ENCODE data around the gene SHTN1. TPM values are rescaled to one million over a fixed set of nuclear protein-coding genes. Genes with fewer than 3 reads are reported as not detected.

Gene SHTN1
- total RNA-seq, 2 donors from 2014 or later: 33.6 to 34.1 TPM

DNA sequence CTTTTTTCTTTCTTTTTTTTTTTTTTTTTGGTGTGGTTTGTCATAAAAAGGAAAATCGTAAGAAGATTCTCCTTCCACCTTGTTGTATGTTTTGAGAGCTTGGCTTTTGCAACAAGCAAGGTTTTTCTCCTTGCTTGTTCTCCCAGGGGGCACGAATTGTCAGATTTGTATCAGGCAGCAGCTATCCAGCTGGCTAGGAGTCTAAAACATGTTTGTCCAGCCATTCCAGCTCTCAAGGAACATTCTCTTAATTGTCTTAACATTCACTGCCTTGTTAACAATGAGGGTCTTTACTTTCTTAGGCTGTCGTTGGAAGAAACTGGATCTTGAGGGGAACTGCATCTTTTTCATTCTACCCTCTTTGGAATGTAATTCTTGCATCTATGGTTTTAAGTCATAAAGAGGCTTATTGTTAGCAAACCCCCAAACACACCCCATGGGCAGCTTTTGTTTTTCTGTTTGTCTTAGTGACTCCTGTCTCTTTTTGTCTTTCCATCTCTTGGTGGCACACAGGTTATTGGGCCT, 14.6 kb downstream of the SHTN1 start:
- intact Hi-C loops (cut with DNase I, micrococcal nuclease): no loop called here
- no peak for ATAC-seq
- no peak for DNase-seq

DNA sequence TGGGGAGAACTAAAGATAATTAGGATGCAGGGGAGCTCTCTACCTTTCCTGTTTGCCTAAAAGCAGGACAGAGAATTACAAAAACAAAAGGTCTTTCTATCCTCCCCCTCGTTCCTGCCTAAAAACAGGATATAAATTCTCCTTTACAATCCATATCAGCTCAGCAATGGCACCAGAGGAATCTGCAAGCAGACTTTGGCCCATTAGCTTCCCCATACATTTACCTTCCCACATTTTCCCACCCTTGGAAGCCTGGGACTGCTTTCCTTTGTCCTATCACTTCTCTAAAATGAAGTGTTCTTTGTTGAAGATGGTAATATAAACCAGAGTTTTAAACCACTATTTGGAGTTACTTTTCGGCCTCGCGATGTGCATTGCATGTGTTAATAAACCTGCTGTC, 15.5 kb downstream of the SHTN1 start:
- no peak for DNase-seq
- intact Hi-C loops (cut with DNase I, micrococcal nuclease): no loop called here

DNA sequence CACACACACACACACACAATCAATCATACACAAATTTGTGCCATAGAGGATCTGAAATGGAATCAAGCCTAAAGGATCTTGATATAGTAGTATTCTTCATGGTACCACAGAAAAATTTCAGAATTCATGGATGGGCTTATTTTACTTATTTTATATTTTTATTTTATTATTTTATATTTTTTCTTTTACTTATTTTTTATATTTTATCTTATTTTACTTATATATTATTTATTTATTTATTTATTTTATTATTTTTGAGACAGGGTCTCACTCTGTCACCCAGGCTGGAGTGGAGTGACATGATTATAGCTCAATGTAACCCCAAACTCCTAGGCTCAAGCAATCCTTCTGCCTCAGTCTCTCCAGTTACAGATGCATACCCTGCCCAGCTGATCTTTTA, 16.7 kb downstream of the SHTN1 start:
- intact Hi-C loops (cut with DNase I, micrococcal nuclease): no loop called here
- no peak for DNase-seq
- ATAC-seq: no peak

More for the DNA sequence above, 15.5 kb downstream of the SHTN1 start:
- ATAC-seq: peak; percentile 62

DNA sequence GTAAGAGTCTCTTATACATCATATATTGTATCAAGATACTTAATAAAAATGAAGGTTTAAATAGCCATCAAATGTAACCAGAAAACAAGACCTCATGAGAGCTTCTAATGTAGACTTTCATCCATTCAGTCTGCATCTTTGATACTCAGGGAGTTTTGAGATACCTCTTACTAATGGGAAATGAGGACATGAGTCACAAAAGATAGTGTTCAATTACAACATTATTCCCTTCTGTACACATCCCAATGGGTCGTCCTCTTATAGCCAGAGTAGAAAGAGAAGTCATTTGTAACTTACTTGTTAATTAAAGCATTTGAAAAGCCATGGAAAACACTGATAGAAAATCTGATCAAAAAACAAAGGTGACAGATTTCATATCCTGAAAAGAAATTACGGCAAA, 19.4 kb downstream of the SHTN1 start:
- DNase-seq (no peak), ATAC-seq (no peak)
- intact Hi-C loops (cut with DNase I, micrococcal nuclease): no loop called here

DNA sequence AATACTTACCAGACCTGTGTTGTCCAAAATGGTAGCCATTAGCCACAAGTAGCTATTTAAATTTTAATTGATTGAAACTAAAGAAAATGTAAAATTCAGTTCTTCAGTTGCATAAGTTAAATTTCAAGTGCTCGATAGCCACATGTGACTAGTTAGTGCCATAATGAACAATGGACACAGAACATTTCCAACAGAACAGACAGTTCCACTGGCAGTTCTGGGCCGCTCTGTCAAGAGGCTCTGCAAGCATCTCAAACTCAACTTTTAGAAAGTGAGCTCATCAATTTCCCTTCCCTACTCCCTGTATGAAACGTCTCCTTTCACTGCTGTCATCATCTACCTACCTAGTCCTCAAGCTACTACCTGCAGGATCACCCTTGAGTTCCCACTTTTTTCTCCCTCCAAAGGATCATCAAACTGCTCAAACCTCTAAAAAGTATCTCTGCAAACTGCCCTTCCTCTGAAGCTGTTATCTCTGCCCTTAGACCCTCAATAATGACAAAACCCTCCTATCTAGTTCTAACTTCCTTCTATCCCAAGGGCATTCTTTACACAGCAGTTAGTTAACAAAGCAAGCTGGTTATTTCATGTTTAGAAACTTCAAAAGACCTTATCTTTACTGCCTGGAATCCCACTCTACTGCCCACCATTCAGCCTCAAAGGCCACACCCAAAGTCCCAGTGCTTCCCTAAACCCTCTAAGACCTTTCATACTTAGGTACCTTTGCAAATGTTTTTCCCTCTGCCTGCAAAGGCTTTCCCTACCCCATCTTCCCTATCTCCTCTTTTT, 20.6 kb downstream of the SHTN1 start:
- ATAC-seq: peak; percentile 51
- DNase-seq: no peak
- intact Hi-C loops (cut with DNase I, micrococcal nuclease): no loop called here

DNA sequence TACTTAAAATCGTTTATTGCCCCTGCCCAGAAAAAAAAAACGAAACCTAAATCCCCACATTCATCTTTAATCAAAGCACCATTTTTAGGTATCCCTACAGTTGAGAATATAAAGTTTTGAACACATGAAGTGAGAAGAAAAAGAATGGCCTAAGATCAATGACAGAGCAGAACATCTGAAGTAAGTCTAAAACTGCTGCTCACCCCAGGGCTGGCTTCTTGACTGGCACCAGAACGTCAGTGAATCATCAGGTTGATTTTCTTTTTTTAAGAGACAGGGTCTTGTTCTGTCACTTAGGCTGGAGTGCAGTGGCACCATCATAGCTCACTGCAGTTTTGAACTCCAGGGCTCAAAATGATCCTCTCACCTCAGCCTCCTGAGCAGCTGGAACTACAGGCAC, 24.9 kb downstream of the SHTN1 start:
- DNase-seq (no peak), ATAC-seq (no peak)
- intact Hi-C loops (cut with DNase I, micrococcal nuclease): no loop called here

DNA sequence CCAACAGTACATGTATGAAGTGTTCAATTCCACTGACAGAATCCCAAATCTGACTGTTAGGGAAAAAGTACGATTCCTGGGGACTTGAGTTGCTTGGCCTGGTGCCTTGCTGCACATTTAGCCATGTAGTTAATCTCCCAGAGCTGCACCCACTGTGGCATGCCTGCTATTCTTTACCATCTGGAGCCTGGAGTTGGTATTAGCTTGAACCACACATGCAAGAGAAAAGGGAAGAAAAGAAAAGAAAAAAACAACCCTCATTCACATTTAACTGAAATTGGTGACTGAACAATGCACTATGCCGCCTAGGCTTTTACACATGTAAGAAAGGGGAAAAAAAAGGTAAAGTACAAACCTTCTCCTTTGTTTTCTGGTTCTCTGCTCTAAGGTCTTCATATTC, 26.1 kb downstream of the SHTN1 start:
- ATAC-seq (no peak), DNase-seq (no peak)
- intact Hi-C loops (cut with DNase I, micrococcal nuclease): no loop called here

DNA sequence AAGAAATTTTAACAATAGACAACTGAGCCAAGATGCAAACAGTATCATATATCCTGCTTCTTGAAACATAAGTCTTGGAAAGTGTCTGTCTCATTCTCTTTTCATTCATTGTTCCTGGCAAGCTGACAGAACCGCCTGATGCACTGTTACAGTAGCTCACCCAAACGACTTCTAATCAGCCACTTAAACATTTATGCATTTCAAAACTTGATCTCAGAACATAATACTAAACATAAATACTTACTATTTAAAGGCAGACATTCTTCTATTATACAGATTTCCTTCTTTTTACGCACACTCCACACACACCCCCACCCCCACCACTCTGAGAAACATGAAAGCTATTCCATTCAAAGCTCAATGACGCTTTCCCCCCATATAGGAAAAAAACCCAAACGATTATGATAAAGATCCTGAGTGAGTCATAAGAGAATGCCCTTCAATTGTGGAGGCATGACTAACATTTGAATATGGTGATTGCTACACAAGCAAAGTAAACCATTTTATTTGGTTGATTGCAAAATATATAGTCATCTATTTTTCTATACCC, 30.5 kb downstream of the SHTN1 start:
- intact Hi-C loops (cut with DNase I, micrococcal nuclease): no loop called here
- ATAC-seq (no peak), DNase-seq (no peak)

DNA sequence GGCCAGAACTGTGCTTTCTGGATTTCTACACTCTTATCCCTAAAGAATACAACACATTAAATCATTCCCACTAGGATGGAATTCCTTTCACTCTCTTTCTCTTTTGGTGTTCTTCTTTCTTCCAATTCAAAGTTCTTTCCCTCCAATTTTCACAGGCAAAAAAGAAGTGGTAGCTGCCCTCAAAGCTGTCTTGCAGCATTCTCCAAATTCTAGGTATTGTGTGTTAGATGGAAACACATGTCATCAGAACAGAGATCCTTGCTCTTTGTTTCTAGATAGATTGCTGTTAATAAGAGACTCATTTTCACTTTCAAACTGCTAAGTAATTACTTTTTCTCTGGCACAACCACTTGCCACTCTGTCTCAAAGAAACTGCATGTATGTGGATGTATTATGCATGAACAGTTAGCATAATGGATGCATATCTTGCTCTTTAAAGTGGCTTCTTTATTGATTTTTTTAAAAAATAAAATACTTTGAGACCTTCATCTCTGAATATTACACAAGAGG, 31.0 kb downstream of the SHTN1 start:
- intact Hi-C loops (cut with DNase I, micrococcal nuclease): no loop called here
- DNase-seq: no peak
- ATAC-seq: no peak

DNA sequence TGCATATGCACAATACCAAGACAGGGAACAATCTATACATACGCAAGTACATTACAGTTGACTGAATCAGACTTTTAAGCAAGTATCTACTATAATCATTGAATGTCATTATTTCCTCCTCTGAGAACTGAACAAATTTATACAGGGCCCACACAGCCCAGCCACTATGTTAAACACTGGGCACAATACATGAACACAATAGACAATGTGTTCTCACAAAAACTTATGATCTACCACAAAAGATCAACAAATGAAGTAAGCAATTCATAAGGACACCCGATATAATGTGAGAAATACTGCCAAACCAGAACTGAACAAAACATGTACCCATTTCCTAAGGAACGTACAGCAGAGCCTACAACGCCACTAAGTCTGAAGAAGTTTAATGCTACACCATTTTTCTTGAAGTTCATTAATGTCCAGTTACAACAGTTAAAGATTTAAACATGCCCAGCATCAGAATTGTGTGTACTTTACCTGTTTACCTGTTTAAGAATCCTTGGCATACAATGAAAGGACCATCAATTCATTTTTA, 31.5 kb downstream of the SHTN1 start:
- no peak for ATAC-seq
- intact Hi-C loops (cut with DNase I, micrococcal nuclease): no loop called here
- DNase-seq: no peak

DNA sequence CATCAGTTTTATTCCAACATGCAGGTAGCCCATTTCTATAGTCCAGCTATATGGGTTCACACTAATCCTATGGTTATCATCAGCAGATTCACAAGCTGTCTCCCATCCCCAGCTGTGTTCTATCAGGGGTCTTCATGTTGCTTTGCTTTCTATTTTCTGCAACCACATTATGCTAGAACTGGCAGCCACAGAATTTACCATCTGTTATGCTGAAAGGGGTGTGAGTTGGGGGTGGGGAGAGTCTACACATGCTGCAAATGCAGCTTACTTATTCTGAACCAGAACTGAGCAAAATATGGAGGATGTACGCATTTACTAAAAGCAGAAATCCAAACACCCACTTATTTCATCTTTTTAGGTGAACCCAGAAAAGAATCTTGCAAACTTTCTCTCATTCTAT, 32.9 kb downstream of the SHTN1 start:
- ATAC-seq: no peak
- intact Hi-C loops (cut with DNase I, micrococcal nuclease): no loop called here
- no peak for DNase-seq

DNA sequence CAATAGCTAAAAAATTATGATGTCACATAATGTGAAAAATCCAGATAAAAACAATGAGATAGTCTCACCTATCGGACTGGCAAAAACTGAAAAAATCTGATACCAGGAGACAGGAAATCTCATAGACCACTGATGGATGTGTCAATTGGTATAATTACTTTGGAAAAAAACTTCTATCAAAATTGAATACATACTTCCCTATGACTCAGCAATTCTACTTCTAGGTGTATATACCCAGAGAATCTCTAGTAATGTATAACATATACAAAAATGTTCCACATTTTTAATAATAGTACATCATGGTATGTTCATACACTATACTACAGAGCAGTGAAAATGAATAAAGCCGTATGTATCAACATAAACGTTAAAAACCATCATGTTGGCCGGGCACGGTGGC, 34.9 kb downstream of the SHTN1 start:
- DNase-seq (no peak), ATAC-seq (no peak)
- intact Hi-C loops (cut with DNase I, micrococcal nuclease): no loop called here

DNA sequence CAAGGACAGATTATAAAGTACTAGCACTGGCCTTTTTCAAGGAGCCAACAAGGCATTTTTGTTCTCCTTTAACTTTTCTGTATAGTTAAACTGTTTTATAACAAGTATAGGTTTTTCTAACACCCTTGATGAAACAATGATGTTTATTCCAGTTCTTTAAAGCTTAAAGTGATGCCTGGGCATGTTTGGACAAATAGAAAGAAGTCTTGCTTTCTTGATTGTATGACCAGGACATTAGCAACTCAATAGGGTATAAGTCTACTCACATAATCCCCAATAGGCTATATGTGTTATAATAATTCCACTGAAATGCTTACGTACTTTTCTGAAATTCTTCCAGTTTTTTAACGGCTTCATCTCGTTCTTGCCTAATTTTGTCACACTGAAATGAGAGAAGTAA, 36.7 kb downstream of the SHTN1 start:
- ATAC-seq: no peak
- intact Hi-C loops (cut with DNase I, micrococcal nuclease): no loop called here
- no peak for DNase-seq

DNA sequence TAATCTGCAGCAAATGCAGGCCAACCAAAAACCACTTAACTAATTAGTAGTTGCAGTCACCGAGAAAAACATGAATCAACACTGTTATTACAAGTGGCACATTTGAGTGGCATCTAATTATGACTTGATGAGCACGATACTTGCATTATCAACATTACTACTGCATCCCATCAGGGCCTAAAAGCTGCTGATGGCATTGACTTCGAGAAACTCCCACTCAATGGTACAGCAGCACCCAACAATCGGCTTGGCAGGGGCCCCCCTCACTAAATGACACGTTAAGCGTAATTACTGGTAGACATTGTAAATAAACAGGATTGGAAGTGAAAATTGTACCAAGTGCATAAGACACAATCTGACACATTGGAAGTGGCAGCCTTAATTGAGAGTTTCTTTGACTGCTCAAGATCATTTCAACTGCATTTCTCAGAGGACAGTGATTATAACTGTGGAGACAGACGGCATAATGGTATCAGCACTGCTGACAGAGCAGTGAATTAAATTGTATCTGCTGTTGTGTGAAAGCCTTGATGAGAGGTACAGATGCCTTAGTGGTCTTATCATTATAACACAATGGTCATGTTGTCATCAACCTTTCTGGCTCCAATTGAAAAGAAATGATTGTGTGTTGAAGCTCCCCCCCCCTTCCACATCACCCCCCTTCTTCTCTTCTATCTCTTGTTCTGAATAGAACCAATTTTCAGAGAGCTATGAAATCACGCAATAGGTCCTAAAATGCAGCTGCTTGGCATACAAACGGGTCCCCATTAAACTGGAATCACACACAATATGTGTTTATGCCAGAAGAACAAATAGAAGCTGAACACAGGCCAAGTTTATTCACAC, 43.4 kb downstream of the SHTN1 start:
- ATAC-seq (no peak), DNase-seq (no peak)
- intact Hi-C loops (cut with DNase I, micrococcal nuclease): no loop called here

DNA sequence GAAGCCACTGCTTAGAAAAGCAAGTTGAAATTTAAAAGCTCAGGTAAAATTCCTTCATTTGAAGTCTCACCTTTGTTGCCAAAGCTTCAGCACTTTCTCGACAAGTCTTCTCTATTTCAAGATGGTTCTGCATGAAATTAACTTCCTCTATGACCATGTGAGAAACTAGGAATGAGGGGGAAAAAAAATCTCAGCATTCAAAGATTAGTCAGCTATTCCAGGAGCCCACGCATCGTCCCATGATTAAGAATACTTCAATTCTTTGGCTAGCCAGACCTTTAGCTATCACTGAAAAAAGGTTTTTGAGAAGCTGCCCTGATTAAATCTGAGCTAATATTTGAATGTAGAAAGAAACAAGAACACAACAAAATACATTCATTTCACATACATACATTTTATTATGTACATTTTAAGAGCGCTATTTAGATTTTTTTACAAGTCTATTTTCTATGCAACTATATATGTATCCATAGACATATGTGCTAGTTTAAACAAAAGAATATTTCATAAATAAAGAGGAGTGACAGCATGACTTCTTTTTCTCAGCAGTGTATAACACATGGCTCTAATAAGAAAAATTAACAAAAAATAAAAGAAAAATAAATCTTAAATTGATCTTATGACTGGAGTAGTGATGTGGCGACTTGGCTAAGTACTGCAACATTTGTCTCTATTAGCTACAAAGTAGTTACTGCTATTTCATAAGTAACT, 44.8 kb downstream of the SHTN1 start:
- no peak for DNase-seq
- intact Hi-C loops (cut with DNase I, micrococcal nuclease): no loop called here
- no peak for ATAC-seq

DNA sequence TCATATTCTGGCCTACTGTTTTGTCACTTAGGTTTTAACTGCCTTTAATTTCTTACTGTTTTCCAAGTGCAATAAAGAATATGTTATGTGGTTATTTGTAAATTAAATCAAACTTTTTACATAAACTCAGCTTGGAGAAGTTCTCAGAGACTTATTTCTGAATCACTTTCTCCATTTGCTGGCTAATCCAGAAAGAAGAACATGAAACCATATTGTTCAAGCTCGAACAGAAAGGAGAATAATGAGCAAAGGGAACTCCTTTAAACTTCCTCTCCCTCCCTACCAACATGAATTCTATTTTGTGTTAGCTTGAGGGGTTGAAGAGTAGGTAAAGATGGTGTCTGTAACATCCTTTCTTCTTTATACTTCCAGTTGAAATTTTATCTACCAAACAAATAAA, 52.3 kb downstream of the SHTN1 start:
- DNase-seq: no peak
- ATAC-seq: no peak
- intact Hi-C loops (cut with DNase I, micrococcal nuclease): no loop called here

DNA sequence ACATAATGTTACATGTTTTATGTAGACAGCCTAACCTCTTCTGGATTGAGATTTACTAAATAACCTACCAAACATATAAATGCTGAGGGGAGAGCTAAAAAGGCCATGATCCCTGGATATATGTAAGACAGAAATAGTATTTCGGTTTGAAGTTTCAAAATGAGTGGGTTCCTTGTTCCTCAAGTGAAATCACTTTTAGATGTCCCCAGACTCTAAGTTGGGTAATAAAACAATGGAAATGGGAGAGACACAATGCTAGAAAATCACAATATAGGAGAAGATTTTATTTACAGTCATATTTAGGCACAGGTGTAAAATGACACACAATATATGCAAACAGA, 56.5 kb downstream of the SHTN1 start:
- DNase-seq: no peak
- intact Hi-C loops (cut with DNase I, micrococcal nuclease): no loop called here
- no peak for ATAC-seq

DNA sequence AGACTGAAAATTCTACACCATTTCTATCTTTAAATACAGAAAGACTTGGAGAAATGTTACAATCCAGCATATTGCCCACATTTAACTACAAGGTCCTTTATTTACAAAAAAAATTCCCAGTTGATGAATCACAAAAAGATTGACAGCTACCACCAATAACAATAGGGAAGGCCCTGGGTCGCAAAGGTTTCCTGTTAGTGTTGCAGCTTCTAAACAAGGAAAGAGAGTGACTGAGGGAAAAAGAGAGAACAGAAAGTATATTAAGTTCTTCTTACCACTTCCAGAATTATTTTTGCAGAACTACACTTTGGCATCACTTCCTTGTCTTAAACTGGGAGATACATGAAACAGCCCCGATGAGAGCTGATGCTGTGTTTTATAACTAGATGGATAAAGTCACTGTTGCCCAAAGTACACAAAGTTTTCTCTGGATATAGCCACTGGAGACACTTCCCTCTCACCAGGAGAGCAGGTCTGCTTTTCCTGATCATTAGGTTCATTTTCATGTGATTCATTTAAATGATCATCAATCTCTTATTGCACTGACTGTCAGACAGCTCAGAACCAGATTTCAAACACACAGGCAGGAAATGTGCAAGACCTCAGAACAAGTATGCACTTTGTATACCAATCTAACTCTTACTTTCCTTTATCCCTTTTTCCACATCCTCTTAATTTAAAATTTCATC, 57.0 kb downstream of the SHTN1 start:
- no peak for DNase-seq
- intact Hi-C loops (cut with DNase I, micrococcal nuclease): no loop called here
- no peak for ATAC-seq
